HCT116 (cell line): ENCODE results near the gene CTNNA2.

ENCODE experiments used
- CTCF ChIP-seq, 3 experiments: fragments of 200-600 bp in 1 of 3; sonication (generic) in 1 of 3; IDR thresholded peaks in 2 of 3; conservative IDR thresholded peaks in 1 of 3; 2 replicates each; pipeline ENCODE4 v1.5.1; 2012 to 2017; ENCODE audit warnings: low read depth in 2 of 3, low read length in 2 of 3, antibody characterized with exemption in 1 of 3, borderline replicate concordance in 1 of 3, control low read depth in 1 of 3, mild to moderate bottlenecking in 1 of 3, mixed read lengths in 1 of 3, mixed run types in 1 of 3, moderate library complexity in 1 of 3; ENCODE audit not compliant: insufficient read depth in 1 of 3
- EZH2phosphoT487 ChIP-seq: fragments of 200-600 bp; IDR thresholded peaks from 2 replicates; pipeline ENCODE4 v1.6.1; 2018; ENCODE audit warnings: antibody characterized with exemption, borderline replicate concordance
- POLR2AphosphoS5 ChIP-seq: IDR thresholded peaks from 2 replicates; pipeline ENCODE4 v1.6.1; 2011; ENCODE audit warnings: mild to moderate bottlenecking, low read depth, low read length, moderate library complexity
- ZNF274 ChIP-seq: fragments of 200-500 bp; sonication (Bioruptor generic); IDR thresholded peaks from 2 replicates; pipeline ENCODE4 v1.6.1; 2014; ENCODE audit warnings: mild to moderate bottlenecking, low read depth, low read length, inconsistent platforms

GRCh38 chr2:80154231-80154915 lies 641.5 kb downstream of the CTNNA2 start:
- TF ChIP-seq POLR2AphosphoS5 = no peak
- TF ChIP-seq ZNF274 = no peak
- TF ChIP-seq EZH2phosphoT487 = no peak
- no peak for TF ChIP-seq CTCF (IDR thresholded peaks at IDR 0.05 in 2 of 3, conservative IDR thresholded peaks at IDR 0.05 in 1 of 3; ENCODE audit: borderline replicate concordance in 1 of 3, insufficient read depth in 1 of 3, low read depth in 2 of 3, low read length in 2 of 3)
